CD1c-positive myeloid dendritic cell (primary cell): ENCODE measurements around the gene GALNTL6.

Source experiments
- DNase-seq: peaks from one replicate; pipeline ENCODE4 v3.0.0-alpha.2; 2016; ENCODE audit errors: extremely low spot score

The GALNTL6 gene

DNA sequence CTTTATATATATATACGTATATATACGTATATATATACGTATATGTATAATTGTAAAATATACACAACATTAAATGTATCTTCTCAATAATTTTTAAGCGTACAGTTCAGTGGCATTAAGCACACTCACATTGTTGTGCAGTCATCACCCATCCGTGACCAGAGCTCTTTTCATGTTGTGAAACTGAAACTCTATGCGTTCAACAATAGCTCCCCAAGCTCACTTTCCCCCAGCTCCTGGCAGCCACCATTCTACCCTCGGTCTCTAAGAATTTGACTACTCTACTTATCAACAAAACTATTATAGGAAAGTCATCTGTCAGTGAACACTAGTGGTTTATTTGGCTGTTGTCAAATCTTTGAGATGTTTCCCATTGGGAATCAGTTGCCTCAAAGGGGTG is 733.6 kb downstream of the GALNTL6 start:
- no peak for DNase-seq

DNA sequence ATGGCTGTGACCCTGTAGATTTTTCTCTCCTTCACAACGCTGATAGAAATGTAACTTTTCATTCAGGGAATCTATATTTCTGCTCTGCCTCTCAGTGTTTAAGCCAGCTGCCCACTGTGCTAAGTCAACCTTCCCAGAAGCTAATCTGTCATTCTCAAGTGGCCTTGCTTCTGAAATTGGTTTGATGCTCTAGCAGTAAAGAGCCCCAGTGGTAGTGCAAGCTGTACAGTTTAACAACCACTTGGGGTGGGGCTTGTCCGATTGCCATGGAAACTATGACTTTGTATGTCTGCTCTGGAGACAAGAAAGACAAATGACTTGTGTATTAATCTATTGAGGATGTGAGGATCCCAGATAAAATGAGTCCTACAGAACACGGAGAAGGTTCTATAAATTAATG is 734.5 kb downstream of the GALNTL6 start:
- DNase-seq = no peak

GRCh38 chr4:172553216-172553615 is 740.0 kb downstream of the GALNTL6 start:
- DNase-seq = no peak

GRCh38 chr4:172554588-172554987 is 741.4 kb downstream of the GALNTL6 start:
- no peak for DNase-seq

DNA sequence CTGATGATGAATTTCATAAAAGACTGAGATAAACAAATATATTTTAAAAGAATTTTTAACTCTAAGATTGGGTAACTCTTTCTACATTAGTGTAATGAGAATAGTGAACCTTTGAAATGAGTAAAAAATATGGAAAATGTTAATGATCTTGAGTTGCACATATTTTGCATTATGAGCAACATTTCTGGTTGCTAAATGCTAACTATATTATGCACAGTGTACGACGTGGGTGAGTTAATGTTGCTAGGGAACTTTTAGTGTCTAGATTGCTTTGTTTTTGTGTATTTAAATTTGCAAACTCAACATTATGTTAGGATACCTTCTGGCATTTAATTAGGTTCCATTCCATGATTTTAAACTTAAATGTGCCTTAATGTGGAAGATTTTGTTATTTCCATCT is 742.5 kb downstream of the GALNTL6 start:
- DNase-seq = no peak

DNA sequence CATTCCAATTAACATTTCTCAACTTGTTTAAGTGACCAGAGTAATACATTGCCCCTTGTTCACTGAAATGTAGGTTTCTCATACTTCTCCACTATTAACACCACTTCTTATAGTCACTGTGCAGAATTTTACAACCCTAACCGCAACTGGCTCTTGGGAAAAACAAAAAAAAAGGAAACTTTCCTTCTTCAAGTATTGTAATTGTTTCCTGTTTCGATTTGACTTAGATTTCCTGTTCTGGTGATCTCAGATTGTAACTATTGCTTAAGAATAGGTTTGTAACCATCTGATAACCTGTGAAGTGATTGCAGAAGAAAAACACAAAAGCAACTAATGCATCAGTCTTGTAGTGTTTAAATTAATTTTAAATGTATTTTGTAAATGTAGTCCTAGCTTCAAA is 760.7 kb downstream of the GALNTL6 start:
- DNase-seq = peak; percentile 80

GRCh38 chr4:172578712-172579111 is 765.5 kb downstream of the GALNTL6 start:
- DNase-seq = no peak

DNA sequence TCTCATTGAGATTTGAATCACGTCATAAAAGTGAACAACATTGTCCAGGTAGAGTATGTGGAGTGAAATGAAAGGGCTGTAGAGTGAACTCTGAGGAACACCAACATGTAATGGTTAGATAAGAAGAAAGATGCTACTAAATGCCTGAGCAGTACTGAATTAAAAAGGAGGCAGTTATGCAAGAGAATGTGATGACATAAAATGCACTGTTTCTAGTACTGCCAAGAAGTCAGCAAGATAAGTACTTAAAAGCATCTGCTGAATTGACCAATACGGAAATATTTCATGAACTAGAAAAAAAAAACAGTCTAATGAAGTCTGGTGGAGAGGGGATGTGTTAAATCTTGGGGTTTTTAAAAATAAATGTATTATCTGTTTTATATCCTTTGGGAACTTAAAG is 771.6 kb downstream of the GALNTL6 start:
- no peak for DNase-seq

DNA sequence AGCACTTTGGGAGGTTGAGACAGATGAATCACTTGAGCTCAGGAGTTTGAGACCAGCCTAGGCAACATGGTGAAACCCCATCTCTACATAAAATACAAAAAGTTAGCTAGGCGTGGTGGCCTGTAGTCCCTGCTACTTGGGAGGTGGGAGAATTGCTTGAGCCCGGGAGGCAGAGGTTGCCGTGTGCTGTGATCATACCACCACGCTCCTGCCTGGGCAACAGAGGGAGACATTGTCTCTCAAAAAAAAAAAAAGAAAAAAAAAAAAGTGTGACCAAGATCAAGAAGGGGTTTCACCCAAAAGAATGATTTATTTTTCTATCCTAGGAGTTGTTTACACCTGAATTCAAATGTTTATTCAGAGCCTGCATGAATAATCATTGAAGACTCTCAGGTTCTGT is 783.0 kb downstream of the GALNTL6 start:
- no peak for DNase-seq

- no peak for DNase-seq
These were observed 786.4 kb downstream of the GALNTL6 start for GRCh38 chr4:172599554-172599953.

- no peak for DNase-seq
These were observed 788.0 kb downstream of the GALNTL6 start for GRCh38 chr4:172601195-172601594.

GRCh38 chr4:172619218-172619617 is 806.0 kb downstream of the GALNTL6 start:
- DNase-seq = no peak

- no peak for DNase-seq
These were observed 806.6 kb downstream of the GALNTL6 start for GRCh38 chr4:172619798-172620197.

- no peak for DNase-seq
These were observed 815.1 kb downstream of the GALNTL6 start for GRCh38 chr4:172628263-172628662.

- DNase-seq = no peak
These were observed 817.1 kb downstream of the GALNTL6 start for GRCh38 chr4:172630280-172630679.

DNA sequence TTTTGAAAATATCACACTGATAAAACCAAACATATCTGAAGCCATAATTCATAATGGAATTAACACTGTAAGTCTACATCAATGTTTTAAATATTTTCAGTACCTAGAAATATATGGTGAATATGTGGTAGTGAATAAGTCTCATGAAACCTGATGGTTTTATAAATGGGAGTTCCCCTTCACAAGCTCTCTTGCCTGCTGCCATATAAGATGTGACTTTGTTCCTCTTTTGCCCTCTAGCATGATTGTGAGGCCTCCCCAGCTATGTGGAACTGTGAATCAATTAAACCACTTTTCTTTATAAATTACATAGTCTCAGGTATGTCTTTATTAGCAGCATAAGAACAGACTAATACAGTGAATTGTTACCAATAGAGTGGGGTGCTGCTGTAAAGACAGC is 818.6 kb downstream of the GALNTL6 start:
- no peak for DNase-seq

GRCh38 chr4:172648471-172648870 is 835.3 kb downstream of the GALNTL6 start:
- no peak for DNase-seq

- DNase-seq = no peak
These were observed 835.9 kb downstream of the GALNTL6 start for GRCh38 chr4:172649143-172649542.

- no peak for DNase-seq
These were observed 837.7 kb downstream of the GALNTL6 start for GRCh38 chr4:172650758-172651530.

DNA sequence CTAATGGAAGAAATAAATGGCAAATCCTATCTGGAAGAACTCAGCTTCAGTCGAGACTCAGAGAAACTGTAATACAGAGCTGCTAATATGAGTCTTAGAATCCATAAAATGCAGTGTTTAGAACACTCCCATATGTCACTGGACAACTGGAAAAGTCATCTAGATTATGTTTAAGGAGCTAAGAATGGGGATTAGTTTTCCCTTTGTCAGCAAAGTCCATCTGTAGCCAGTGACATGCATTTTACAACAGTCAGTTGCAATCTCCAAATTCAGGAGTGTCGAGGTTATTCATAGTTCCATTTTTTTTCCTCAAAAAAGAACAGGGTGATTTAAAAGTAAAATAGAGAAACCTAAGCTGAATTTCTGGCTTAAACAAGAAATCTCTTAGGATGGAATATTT is 838.8 kb downstream of the GALNTL6 start:
- DNase-seq = no peak

DNA sequence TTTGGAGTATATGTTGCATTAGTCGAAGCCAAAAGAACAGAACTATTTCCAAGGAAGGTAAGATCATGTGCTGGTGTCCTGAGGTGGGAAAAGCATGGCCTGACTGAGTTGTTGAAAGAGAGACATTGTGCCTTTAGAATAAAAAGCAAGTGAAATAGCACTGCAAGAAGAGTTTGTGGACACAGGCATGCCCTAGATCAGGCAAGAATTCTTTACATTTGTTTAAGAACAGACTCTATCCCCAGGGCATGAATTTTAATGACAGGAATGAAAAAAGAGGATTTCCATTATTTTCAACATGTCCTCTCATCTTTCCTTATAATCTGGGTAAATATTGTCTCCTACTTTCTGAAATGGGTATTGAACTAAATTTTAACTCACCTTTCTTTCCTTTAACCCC is 839.2 kb downstream of the GALNTL6 start:
- no peak for DNase-seq

GRCh38 chr4:172653676-172654075 is 840.5 kb downstream of the GALNTL6 start:
- no peak for DNase-seq

GRCh38 chr4:172654457-172654856 is 841.3 kb downstream of the GALNTL6 start:
- DNase-seq = no peak

DNA sequence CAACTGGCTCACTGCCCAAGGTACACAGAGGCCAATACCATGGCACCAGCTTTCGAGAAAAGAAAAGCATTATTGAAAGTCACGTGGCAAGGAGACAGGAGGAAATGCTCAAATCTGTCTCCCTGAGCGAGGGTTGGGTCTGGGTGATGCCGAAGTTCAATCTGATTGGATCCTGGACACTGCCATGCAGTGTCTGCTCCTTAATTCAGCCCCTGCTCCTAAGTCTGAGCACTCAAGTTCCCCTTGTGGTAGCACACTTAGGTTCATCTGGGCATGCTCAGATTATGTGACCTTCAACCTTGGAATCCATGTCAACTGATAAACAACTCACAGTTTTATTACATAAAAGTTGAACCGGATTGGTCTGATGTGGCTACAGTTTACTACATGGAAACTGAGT is 842.9 kb downstream of the GALNTL6 start:
- DNase-seq = no peak
